HepG2 (cell line): ENCODE data around the gene TSTD1. TPM values are rescaled to one million over a fixed set of nuclear protein-coding genes. Genes with fewer than 3 reads are reported as not detected.

Experiments used
- ARID5B ChIP-seq: IDR thresholded peaks from 2 replicates; pipeline ENCODE4 v1.4.0; 2020; ENCODE audit warnings: mild to moderate bottlenecking, missing genetic modification reagents
- CREB1 ChIP-seq, 2 experiments: fragments of 450-650 bp in 1 of 2; IDR thresholded peaks; 2 replicates each; pipeline ENCODE4 v1.6.1; 2016 to 2017; ENCODE audit warnings: control low read depth in 1 of 2, mild to moderate bottlenecking in 1 of 2, missing compliant biosample characterization in 1 of 2, missing genetic modification characterization in 1 of 2
- HNRNPL ChIP-seq: fragments of 200-400 bp; formaldehyde crosslinking; IDR thresholded peaks from 2 replicates; pipeline ENCODE4 v1.6.1; 2017; ENCODE audit warnings: mild to moderate bottlenecking, low read depth, low read length
- IKZF5 ChIP-seq: IDR thresholded peaks from 2 replicates; pipeline ENCODE4 v1.6.1; 2018; ENCODE audit warnings: missing genetic modification reagents, mild to moderate bottlenecking, missing compliant biosample characterization
- MEF2D ChIP-seq: sonication (generic); formaldehyde crosslinking; IDR thresholded peaks from 2 replicates; pipeline ENCODE4 v1.5.1; 2020; ENCODE audit warnings: mild to moderate bottlenecking, missing genetic modification reagents
- MIXL1 ChIP-seq: IDR thresholded peaks from 2 replicates; pipeline ENCODE4 v1.6.1; 2016
- NONO ChIP-seq, 2 experiments: fragments of 450-650 bp in 1 of 2; sonication (generic) in 1 of 2; formaldehyde crosslinking in 1 of 2; IDR thresholded peaks in 1 of 2; conservative IDR thresholded peaks in 1 of 2; 2 replicates each; pipeline versions ENCODE4 v1.6.1 to v1.8.0; 2017 to 2022; ENCODE audit warnings: mild to moderate bottlenecking in 1 of 2, missing genetic modification reagents in 1 of 2, moderate library complexity in 1 of 2
- SPEN ChIP-seq: sonication (generic); formaldehyde crosslinking; IDR thresholded peaks from 2 replicates; pipeline ENCODE4 v1.5.1; 2020; ENCODE audit warnings: low read depth, mild to moderate bottlenecking, missing genetic modification reagents
- TGIF2 ChIP-seq: IDR thresholded peaks from 2 replicates; pipeline ENCODE4 v1.6.1; 2016; ENCODE audit warnings: control low read depth, missing compliant biosample characterization
- ZNF143 ChIP-seq: sonication (generic); formaldehyde crosslinking; IDR thresholded peaks from 2 replicates; pipeline ENCODE4 v1.4.0; 2020; ENCODE audit warnings: missing genetic modification reagents
- ZNF263 ChIP-seq: sonication (generic); formaldehyde crosslinking; IDR thresholded peaks from 2 replicates; pipeline ENCODE4 v1.4.0; 2020; ENCODE audit warnings: missing genetic modification reagents
- ZNF331 ChIP-seq: sonication (generic); formaldehyde crosslinking; IDR thresholded peaks from 2 replicates; pipeline ENCODE4 v1.4.0; 2020; ENCODE audit warnings: missing genetic modification reagents
- ZNF607 ChIP-seq: sonication (generic); formaldehyde crosslinking; IDR thresholded peaks from 2 replicates; pipeline ENCODE4 v1.5.1; 2020; ENCODE audit warnings: missing genetic modification reagents, mild to moderate bottlenecking, borderline replicate concordance
- ZNF687 ChIP-seq: sonication (generic); formaldehyde crosslinking; IDR thresholded peaks from 2 replicates; pipeline ENCODE4 v1.5.1; 2020; ENCODE audit warnings: mild to moderate bottlenecking, missing genetic modification reagents, moderate library complexity
- polyA plus RNA-seq, 8 experiments: library from polyadenylated mRNA; depleted of rRNA in 3 of 8; stranded (reverse) in 7 of 8; unstranded in 1 of 8; fragments of >200 nt; fragmentation: Illumina TruSeq in 4 of 8; extraction: Trizol in 4 of 8; gene quantifications; 2 replicates each; pipeline versions ENCODE4 v1.2.1 to v1.2.3, GENCODE V29; 2011 to 2016; ENCODE audit warnings: low read depth in 4 of 8, missing spikeins in 1 of 8, mixed read lengths in 1 of 8; ENCODE audit not compliant: insufficient read depth in 1 of 8
- total RNA-seq, 5 experiments: library from RNA; depleted of rRNA; stranded (reverse); fragments of >200 nt; fragmentation: Illumina TruSeq; extraction: Trizol; gene quantifications; 2 replicates each; pipeline ENCODE4 v1.2.3, GENCODE V29; 2016; ENCODE audit warnings: low read depth in 1 of 5
- TF ChIP-seq, protein P1 (sequence below), 2 experiments: IDR thresholded peaks; 2 replicates each; pipeline ENCODE4 v1.6.1; 2011 to 2012; ENCODE audit warnings: low read length in 2 of 2, borderline replicate concordance in 1 of 2, low read depth in 1 of 2, mild to moderate bottlenecking in 1 of 2, moderate library complexity in 1 of 2

Gene TSTD1
- total and polyA plus RNA-seq, 2 of the 13 experiments (the other 11 are each of a cell fraction or from before 2014, with no cell fraction given): 0.15 to 0.31 TPM

- TF ChIP-seq IKZF5 (CRISPR knock-in tag): no peak
- TF ChIP-seq HNRNPL: no peak
- TF ChIP-seq ZNF143: no peak
- TF ChIP-seq ZNF263 (CRISPR knock-in tag): peak; percentile 98
- TF ChIP-seq NONO (IDR thresholded peaks at IDR 0.05): no peak
- no peak for TF ChIP-seq NONO (CRISPR knock-in tag; conservative IDR thresholded peaks at IDR 0.05)
- TF ChIP-seq ZNF607: no peak
- TF ChIP-seq MEF2D (CRISPR knock-in tag): no peak; the same call in 1 of the 2 replicates
- no peak for TF ChIP-seq MIXL1 (CRISPR knock-in tag)
- TF ChIP-seq TGIF2: 0 out of 2 replicates have a peak, but pooled peaks have one; percentile 26
- peak; percentile 56 for TF ChIP-seq ZNF687
- peak; percentile 90 for TF ChIP-seq CREB1 (IDR thresholded peaks at IDR 0.05)
- TF ChIP-seq CREB1 (CRISPR knock-in tag; IDR thresholded peaks at IDR 0.05): peak; percentile 88
- TF ChIP-seq, protein P1, sequence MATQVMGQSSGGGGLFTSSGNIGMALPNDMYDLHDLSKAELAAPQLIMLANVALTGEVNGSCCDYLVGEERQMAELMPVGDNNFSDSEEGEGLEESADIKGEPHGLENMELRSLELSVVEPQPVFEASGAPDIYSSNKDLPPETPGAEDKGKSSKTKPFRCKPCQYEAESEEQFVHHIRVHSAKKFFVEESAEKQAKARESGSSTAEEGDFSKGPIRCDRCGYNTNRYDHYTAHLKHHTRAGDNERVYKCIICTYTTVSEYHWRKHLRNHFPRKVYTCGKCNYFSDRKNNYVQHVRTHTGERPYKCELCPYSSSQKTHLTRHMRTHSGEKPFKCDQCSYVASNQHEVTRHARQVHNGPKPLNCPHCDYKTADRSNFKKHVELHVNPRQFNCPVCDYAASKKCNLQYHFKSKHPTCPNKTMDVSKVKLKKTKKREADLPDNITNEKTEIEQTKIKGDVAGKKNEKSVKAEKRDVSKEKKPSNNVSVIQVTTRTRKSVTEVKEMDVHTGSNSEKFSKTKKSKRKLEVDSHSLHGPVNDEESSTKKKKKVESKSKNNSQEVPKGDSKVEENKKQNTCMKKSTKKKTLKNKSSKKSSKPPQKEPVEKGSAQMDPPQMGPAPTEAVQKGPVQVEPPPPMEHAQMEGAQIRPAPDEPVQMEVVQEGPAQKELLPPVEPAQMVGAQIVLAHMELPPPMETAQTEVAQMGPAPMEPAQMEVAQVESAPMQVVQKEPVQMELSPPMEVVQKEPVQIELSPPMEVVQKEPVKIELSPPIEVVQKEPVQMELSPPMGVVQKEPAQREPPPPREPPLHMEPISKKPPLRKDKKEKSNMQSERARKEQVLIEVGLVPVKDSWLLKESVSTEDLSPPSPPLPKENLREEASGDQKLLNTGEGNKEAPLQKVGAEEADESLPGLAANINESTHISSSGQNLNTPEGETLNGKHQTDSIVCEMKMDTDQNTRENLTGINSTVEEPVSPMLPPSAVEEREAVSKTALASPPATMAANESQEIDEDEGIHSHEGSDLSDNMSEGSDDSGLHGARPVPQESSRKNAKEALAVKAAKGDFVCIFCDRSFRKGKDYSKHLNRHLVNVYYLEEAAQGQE (IDR thresholded peaks at IDR 0.05; ENCODE audit: borderline replicate concordance in 1 of 2, low read depth in 1 of 2, low read length in 2 of 2): no peak
- no peak for TF ChIP-seq SPEN (CRISPR knock-in tag)
- 0 out of 2 replicates have a peak, but pooled peaks have one; percentile 30 for TF ChIP-seq ARID5B (CRISPR knock-in tag)
- TF ChIP-seq ZNF331: no peak
Measured at GRCh38 chr1:161082996-161083747, 44.4 kb upstream of the TSTD1 start (continued).
